Ecto neural progenitor cell (in vitro differentiated cells): ENCODE measurements around the gene ARL15.
"Not testable (repeated sequence)": the region's sequence is repeated elsewhere in the genome, so short reads cannot be mapped to it uniquely, and the experiment has no call there.

Source experiments
- DNase-seq: peaks from one replicate; pipeline ENCODE4 v3.0.0-alpha.2; 2018; ENCODE audit warnings: low spot score

ARL15 gene

GRCh38 chr5:54090495-54091120 lies 219.8 kb downstream of the ARL15 start:
- DNase-seq = no peak

DNA sequence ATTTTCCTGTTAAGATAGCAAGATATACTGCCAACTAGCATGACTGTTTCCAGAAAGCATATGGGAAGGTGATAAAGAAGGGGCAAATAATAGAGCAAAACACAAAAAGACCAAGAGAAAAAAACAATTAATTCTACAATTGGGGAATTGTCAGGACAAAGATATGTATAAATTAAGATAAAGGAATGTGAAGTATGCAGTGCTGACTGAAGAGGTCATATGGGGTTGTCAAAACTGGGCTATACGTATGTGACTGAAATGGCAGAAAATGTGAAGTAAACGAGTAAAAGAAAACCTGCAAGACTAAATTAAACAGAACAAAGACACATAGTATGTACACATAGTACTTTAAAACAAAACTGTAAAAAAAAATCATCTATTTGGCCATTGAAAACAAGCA lies 222.3 kb downstream of the ARL15 start:
- DNase-seq = no peak

- DNase-seq = no peak
Measured at GRCh38 chr5:54087436-54087835, 222.9 kb downstream of the ARL15 start.

DNA sequence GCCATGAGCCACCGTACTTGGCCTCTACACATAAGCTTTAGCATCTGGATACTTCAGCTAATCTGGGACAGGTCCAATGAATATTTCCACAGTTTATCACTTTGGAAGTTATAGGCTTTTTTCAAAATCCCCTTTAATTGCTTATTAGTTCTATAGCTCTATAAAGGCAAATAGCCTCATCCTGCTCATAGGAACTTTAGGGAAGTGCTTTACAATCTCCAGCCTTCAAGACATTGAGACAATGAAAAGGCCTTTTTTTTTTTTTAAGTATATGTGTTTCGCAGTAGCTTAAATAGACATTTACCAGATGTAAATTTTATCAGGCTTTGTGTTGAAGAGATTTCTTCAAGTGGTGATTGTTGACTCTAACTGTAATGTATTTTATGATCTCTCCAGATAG lies 224.2 kb downstream of the ARL15 start:
- no peak for DNase-seq

DNA sequence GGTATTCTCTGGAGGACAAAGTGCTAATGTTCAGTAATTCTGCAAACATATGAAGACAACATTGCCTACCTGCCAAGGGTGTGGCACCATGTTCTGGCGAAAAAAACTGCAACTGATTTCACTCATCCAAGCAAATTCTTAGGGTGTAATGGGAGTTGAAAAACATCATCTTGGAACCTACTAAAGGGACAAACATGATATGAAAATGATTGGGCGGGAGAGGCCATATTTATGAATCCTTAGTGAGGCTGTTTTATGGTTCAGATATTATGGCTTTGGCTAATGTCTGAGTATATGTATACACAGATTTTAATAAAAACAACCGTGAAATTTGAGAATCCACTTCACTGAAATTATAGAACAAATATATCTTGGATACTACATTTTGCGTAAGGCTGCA lies 225.7 kb downstream of the ARL15 start:
- DNase-seq = no peak

- DNase-seq = no peak
Measured at GRCh38 chr5:54083851-54084250, 226.5 kb downstream of the ARL15 start.

DNA sequence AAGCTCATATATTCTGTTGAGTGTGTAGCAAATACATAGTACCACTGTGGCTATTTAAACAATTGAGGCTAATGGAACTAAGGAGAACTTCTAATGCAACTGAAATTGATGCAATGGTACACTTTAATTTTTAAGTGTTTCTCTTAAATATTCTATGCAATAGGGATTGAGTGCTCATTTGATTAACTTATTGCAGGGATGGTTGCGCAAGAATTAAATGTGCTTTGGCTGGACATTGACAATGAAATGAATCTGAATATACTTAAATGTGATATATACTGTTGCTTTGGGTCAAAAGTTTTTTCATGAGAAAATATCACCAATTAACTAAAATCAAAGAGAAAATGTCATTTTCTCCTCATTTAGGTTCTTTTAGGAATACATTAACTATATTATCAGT lies 227.1 kb downstream of the ARL15 start:
- DNase-seq = no peak

GRCh38 chr5:54081415-54081814 lies 229.0 kb downstream of the ARL15 start:
- DNase-seq = no peak

GRCh38 chr5:54080831-54081230 lies 229.5 kb downstream of the ARL15 start:
- no peak for DNase-seq

- no peak for DNase-seq
Measured at GRCh38 chr5:54073735-54074134, 236.6 kb downstream of the ARL15 start.

DNA sequence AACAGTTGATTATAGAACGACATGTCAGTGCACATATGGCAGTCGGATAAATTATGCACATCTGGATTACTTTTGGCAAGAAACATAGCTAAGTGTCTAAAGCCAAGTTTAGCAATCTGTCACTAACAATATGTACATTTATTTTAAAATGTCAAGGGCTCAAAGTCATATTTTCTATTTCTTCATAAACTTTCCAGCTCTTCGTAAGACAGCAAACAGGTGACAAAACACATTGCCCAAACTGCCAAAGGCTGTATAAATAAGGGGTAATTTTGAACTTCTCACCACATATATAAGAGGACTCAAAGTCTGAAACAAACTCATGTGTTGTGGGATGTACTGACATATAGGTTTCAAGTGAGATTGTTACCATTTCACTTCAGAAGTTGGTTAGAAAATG lies 237.2 kb downstream of the ARL15 start:
- no peak for DNase-seq

DNA sequence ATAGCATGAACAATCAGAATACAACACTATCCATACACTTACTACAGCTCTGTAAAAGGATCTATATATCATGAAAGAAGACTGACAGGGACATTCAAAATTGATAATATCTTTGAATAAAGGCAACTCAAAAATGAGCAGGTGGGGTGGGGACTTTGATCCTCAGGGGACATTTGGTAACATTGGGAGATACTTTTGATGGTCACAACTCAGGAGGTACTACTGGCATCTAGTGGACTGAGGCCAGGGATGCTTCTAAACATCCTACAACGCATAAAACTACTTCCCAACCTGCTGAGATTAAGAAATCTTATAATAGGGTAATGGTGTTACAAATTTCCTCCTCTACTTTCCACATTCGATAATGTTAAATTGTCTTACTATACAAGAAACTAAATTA lies 243.9 kb downstream of the ARL15 start:
- no peak for DNase-seq

GRCh38 chr5:54063817-54064216 lies 246.6 kb downstream of the ARL15 start:
- no peak for DNase-seq

DNA sequence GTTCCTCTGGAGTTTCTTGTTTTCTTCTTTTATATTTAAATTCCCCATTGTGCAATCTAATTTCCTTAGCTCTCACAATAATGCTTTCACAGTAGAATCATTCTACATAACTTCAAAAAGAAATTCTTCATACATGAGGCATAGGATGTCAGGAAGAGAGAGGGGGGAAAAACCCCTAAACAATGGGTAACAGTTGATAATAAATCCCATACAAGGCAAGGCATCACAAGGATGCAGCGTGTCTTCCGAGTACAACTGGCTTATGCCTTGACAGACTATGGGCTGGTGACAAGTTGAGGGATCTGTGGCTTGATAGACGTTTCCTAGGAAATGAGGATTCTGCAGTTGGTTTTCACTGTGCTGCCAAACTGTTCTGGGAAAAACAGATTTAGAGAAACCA lies 247.4 kb downstream of the ARL15 start:
- no peak for DNase-seq

DNA sequence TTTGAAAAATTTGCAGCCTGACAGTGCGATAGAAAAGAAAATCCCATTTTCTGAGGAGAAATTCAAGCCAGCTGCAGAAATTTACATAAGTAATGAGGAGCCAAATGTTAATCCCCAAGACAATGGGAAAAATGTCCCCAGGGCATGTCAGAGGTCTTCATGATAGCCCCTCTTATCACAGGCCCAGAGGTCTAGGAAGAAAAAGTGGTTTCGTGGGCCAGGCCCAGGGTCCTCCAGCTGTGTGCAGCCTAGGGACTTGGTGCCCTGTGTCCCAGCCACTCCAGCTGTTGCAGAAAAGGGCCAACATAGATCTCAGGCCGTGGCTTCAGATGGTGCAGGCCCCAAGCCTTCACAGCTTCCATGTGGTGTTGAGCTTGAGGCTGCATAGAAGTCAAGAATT lies 249.5 kb downstream of the ARL15 start:
- DNase-seq = not testable (repeated sequence)

GRCh38 chr5:54049963-54050362 lies 260.4 kb downstream of the ARL15 start:
- no peak for DNase-seq

GRCh38 chr5:54049144-54049543 lies 261.2 kb downstream of the ARL15 start:
- DNase-seq = no peak

GRCh38 chr5:54045077-54045792 lies 265.1 kb downstream of the ARL15 start:
- no peak for DNase-seq

- not testable (repeated sequence) for DNase-seq
Measured at GRCh38 chr5:54044276-54044675, 266.1 kb downstream of the ARL15 start.

- no peak for DNase-seq
Measured at GRCh38 chr5:54040804-54041203, 269.6 kb downstream of the ARL15 start.

DNA sequence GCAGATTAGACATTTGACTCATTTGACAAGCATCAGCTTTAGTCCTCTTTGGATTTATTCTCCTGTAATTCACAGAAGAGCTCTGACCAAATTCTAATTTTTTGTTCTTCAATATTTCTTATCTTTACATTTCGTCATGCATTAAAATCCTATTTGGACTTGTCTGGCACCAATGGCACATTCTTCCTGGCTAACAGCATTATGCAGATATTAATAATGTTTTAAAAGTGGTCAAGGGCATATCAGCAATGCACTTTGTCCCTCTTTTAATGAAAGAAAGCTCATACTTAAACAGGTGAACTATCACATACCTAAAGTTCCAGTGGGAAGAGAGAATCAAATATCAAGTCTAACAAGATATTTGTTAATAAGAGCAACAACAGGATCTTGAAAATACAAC lies 270.4 kb downstream of the ARL15 start:
- no peak for DNase-seq

- no peak for DNase-seq
Measured at GRCh38 chr5:54037205-54037604, 273.2 kb downstream of the ARL15 start.

GRCh38 chr5:54030981-54031380 lies 279.4 kb downstream of the ARL15 start:
- DNase-seq = no peak

- DNase-seq = no peak
Measured at GRCh38 chr5:54024466-54024865, 285.9 kb downstream of the ARL15 start.
